H9 (cell line): ENCODE data around the gene TRMT44. TPM values are rescaled to one million over a fixed set of nuclear protein-coding genes. Genes with fewer than 3 reads are reported as not detected.

Experiments used
- DNase-seq: peaks from one replicate; pipeline ENCODE4 v3.0.0-alpha.2; 2017
- H2AFZ ChIP-seq: one replicate; pipeline ENCODE4 v1.6.1; 2013; ENCODE audit warnings: mild to moderate bottlenecking, low read length, control low read depth, moderate library complexity
- H2AK5ac ChIP-seq: 2 replicates; pipeline ENCODE4 v1.6.1; 2013; ENCODE audit warnings: low read length, control low read depth, mixed read lengths; ENCODE audit not compliant: insufficient read length
- H2BK120ac ChIP-seq: one replicate; pipeline ENCODE4 v1.6.1; 2013; ENCODE audit warnings: low read depth, mild to moderate bottlenecking, low read length, control low read depth, inconsistent platforms; ENCODE audit not compliant: poor library complexity, severe bottlenecking
- H2BK12ac ChIP-seq: 2 replicates; pipeline ENCODE4 v1.6.1; 2013; ENCODE audit warnings: low read length, control low read depth, mixed read lengths, low read depth; ENCODE audit not compliant: insufficient read length
- H2BK15ac ChIP-seq: 2 replicates; pipeline ENCODE4 v1.6.1; 2013; ENCODE audit warnings: low read depth, low read length, control low read depth
- H2BK20ac ChIP-seq: one replicate; pipeline ENCODE4 v1.6.1; 2013; ENCODE audit warnings: low read depth, mild to moderate bottlenecking, low read length, control low read depth, inconsistent platforms; ENCODE audit not compliant: poor library complexity, severe bottlenecking
- H2BK5ac ChIP-seq: 2 replicates; pipeline ENCODE4 v1.6.1; 2013; ENCODE audit warnings: low read length, control low read depth, mixed read lengths; ENCODE audit not compliant: insufficient read length
- H3K14ac ChIP-seq: 2 replicates; pipeline ENCODE4 v1.6.1; 2013; ENCODE audit warnings: low read length, control low read depth; ENCODE audit not compliant: insufficient read depth
- H3K18ac ChIP-seq: 2 replicates; pipeline ENCODE4 v1.6.1; 2013; ENCODE audit warnings: low read depth, mild to moderate bottlenecking, mixed read lengths, low read length, control low read depth; ENCODE audit not compliant: insufficient read length
- H3K23ac ChIP-seq: 2 replicates; pipeline ENCODE4 v1.6.1; 2013; ENCODE audit warnings: low read length, control low read depth, mixed read lengths, low read depth; ENCODE audit not compliant: insufficient read length
- H3K23me2 ChIP-seq: 2 replicates; pipeline ENCODE4 v1.6.1; 2013; ENCODE audit warnings: low read depth, mild to moderate bottlenecking, mixed read lengths, low read length, control low read depth; ENCODE audit not compliant: insufficient read length, poor library complexity, severe bottlenecking
- H3K27ac ChIP-seq: 2 replicates; pipeline ENCODE4 v1.5.1; 2013; ENCODE audit warnings: low read length, control low read depth, mixed read lengths, low read depth; ENCODE audit not compliant: insufficient read length
- H3K27me3 ChIP-seq: 2 replicates; pipeline ENCODE4 v1.6.1; 2013; ENCODE audit warnings: low read length, control low read depth, inconsistent platforms; ENCODE audit not compliant: insufficient read depth
- H3K4ac ChIP-seq: 2 replicates; pipeline ENCODE4 v1.6.1; 2013; ENCODE audit warnings: low read depth, mild to moderate bottlenecking, control low read depth, inconsistent platforms, low read length, moderate library complexity
- H3K4me1 ChIP-seq: 2 replicates; pipeline ENCODE4 v1.6.1; 2013; ENCODE audit warnings: low read length, control low read depth, inconsistent platforms; ENCODE audit not compliant: insufficient read depth
- H3K4me2 ChIP-seq: 2 replicates; pipeline ENCODE4 v1.6.1; 2013; ENCODE audit warnings: low read length, control low read depth, mixed read lengths; ENCODE audit not compliant: insufficient read length, insufficient read depth
- H3K56ac ChIP-seq: 2 replicates; pipeline ENCODE4 v1.6.1; 2013; ENCODE audit warnings: low read depth, mild to moderate bottlenecking, mixed read lengths, low read length, control low read depth; ENCODE audit not compliant: insufficient read length
- H3K79me1 ChIP-seq: 2 replicates; pipeline ENCODE4 v1.6.1; 2013; ENCODE audit warnings: low read depth, mild to moderate bottlenecking, moderate library complexity, low read length, control low read depth, inconsistent platforms; ENCODE audit not compliant: insufficient read depth, poor library complexity, severe bottlenecking
- H3K79me2 ChIP-seq: 2 replicates; pipeline ENCODE4 v1.6.1; 2013; ENCODE audit warnings: low read length, control low read depth, inconsistent platforms; ENCODE audit not compliant: insufficient read depth
- H3K9ac ChIP-seq: 2 replicates; pipeline ENCODE4 v1.6.1; 2013; ENCODE audit warnings: low read length, control low read depth, mixed read lengths; ENCODE audit not compliant: insufficient read length; ENCODE audit errors: extremely low read depth
- H3K9me3 ChIP-seq: one replicate; pipeline ENCODE4 v1.6.1; 2013; ENCODE audit warnings: low read depth, low read length, inconsistent platforms; ENCODE audit not compliant: control insufficient read depth
- H3T11ph ChIP-seq: one replicate; pipeline ENCODE4 v1.6.1; 2013; ENCODE audit warnings: mild to moderate bottlenecking, low read length, control low read depth, inconsistent platforms
- H4K20me1 ChIP-seq: one replicate; pipeline ENCODE4 v1.6.1; 2013; ENCODE audit not compliant: control insufficient read depth, insufficient read length, insufficient read depth
- H4K5ac ChIP-seq: 2 replicates; pipeline ENCODE4 v1.6.1; 2013; ENCODE audit warnings: low read depth, mild to moderate bottlenecking, mixed read lengths, low read length, control low read depth; ENCODE audit not compliant: insufficient read length
- H4K8ac ChIP-seq: replicated peaks from 2 replicates; pipeline ENCODE4 v1.6.1; 2013; ENCODE audit warnings: low read length, control low read depth, mixed read lengths, low read depth; ENCODE audit not compliant: insufficient read length
- H4K91ac ChIP-seq: 2 replicates; pipeline ENCODE4 v1.6.1; 2013; ENCODE audit warnings: low read depth, mild to moderate bottlenecking, moderate library complexity, mixed read lengths, low read length, control low read depth; ENCODE audit not compliant: insufficient read length
- H3K27ac Mint-ChIP-seq, 3 experiments: 2 replicates in 2 of 3; 3 replicates in 1 of 3; pipeline ENCODE4 v1.8.0; 2020 to 2021; ENCODE audit warnings: mixed read lengths in 3 of 3, mild to moderate bottlenecking in 1 of 3, moderate library complexity in 1 of 3
- H3K27me3 Mint-ChIP-seq: 2 replicates; pipeline ENCODE4 v1.8.0; 2021; ENCODE audit warnings: low read depth, mild to moderate bottlenecking, moderate library complexity, mixed read lengths
- H3K36me3 Mint-ChIP-seq, 3 experiments: 2 replicates in 2 of 3; 3 replicates in 1 of 3; pipeline ENCODE4 v1.8.0; 2020 to 2021; ENCODE audit warnings: low read depth in 3 of 3, mixed read lengths in 3 of 3; ENCODE audit not compliant: insufficient read depth in 1 of 3
- H3K4me1 Mint-ChIP-seq, 2 experiments: 2 replicates each; pipeline ENCODE4 v1.8.0; 2020; ENCODE audit warnings: mixed read lengths in 2 of 2
- H3K4me3 Mint-ChIP-seq, 2 experiments: 2 replicates in 1 of 2; 3 replicates in 1 of 2; pipeline ENCODE4 v1.8.0; 2020 to 2021; ENCODE audit warnings: mild to moderate bottlenecking in 2 of 2, mixed read lengths in 2 of 2, moderate library complexity in 1 of 2
- H3K9me3 Mint-ChIP-seq, 2 experiments: 2 replicates in 1 of 2; 3 replicates in 1 of 2; pipeline ENCODE4 v1.8.0; 2020; ENCODE audit warnings: mild to moderate bottlenecking in 2 of 2, mixed read lengths in 2 of 2, moderate library complexity in 1 of 2
- CTCF ChIP-seq: fragments of 200-600 bp; sonication (generic); conservative IDR thresholded peaks from 3 replicates; pipeline ENCODE4 v1.8.0; 2021; ENCODE audit warnings: antibody characterized with exemption, mild to moderate bottlenecking
- WGBS: extraction: QIAGEN DNeasy Blood & Tissue Kit; methylation state at CpG from one replicate; pipeline ENCODE4 v1.1.7; 2013; ENCODE audit warnings: missing lambda C conversion rate, low lambda C conversion rate, mixed read lengths; ENCODE audit not compliant: insufficient read length; ENCODE audit errors: extremely low coverage; 5-methylcytosine and 5-hydroxymethylcytosine counted together
- total RNA-seq: library from RNA; stranded (reverse); gene quantifications from 2 replicates; pipeline ENCODE4 v1.2.1, GENCODE V29; 2021

TRMT44 gene
- total RNA-seq, 1 experiment from 2014 or later = 22.8 TPM

- H2BK120ac ChIP-seq = no peak overlapping the region
- no peak overlapping the region for H3K23ac ChIP-seq
- no peak for DNase-seq
- H3K23me2 ChIP-seq = peaks cover 2% of the 10 kb centered on the region
- TF ChIP-seq CTCF = no peak
- no peak overlapping the region for H3K9ac ChIP-seq
- no peak overlapping the region for H3T11ph ChIP-seq
- H3K27ac Mint-ChIP-seq = no peak overlapping the region; a peak in 2 of 7 replicates
- peaks cover 10 to 14% of the 10 kb centered on the region in 2 experiments for H3K9me3 Mint-ChIP-seq
- no peaks in the 10 kb centered on the region for H3K27me3 Mint-ChIP-seq
- no peak overlapping the region for H4K5ac ChIP-seq
- no peak overlapping the region for H3K4me2 ChIP-seq
- no peak overlapping the region for H3K4me3 Mint-ChIP-seq
- H3K14ac ChIP-seq = no peak overlapping the region
- no peak overlapping the region for H3K4ac ChIP-seq
- peaks cover 4% of the 10 kb centered on the region; the same call in 1 of the 2 replicates for H3K4me1 ChIP-seq
- H3K36me3 Mint-ChIP-seq = peaks cover 8 to 25% (median 14%) of the 10 kb centered on the region in 3 experiments
- no peak overlapping the region for H2BK15ac ChIP-seq
- H3K18ac ChIP-seq = no peak overlapping the region
- no peaks in the 10 kb centered on the region for H3K9me3 ChIP-seq
- no peak overlapping the region for H2BK20ac ChIP-seq
- no peak overlapping the region for H2AK5ac ChIP-seq
- no peak overlapping the region for H2AFZ ChIP-seq
- H3K79me1 ChIP-seq = no peaks in the 10 kb centered on the region
- WGBS = no CpG with 5 or more reads among the region's 3 CpGs
- peaks cover 35 to 36% of the 10 kb centered on the region in 2 experiments for H3K4me1 Mint-ChIP-seq
- no peak overlapping the region for H2BK12ac ChIP-seq
- no peak overlapping the region for H3K56ac ChIP-seq
- no peak overlapping the region for H4K91ac ChIP-seq
- no peak overlapping the region for H2BK5ac ChIP-seq
- no peak overlapping the region for H3K27ac ChIP-seq
- H3K27me3 ChIP-seq = no peaks in the 10 kb centered on the region
- no peaks in the 10 kb centered on the region for H3K79me2 ChIP-seq
- H4K20me1 ChIP-seq = no peaks in the 10 kb centered on the region
- H4K8ac ChIP-seq = no peak overlapping the region
Observed at GRCh38 chr4:8497762-8498161, 57.2 kb downstream of the TRMT44 start.
